ENCODE results near the gene PCF11.

PCF11 gene, protein sequence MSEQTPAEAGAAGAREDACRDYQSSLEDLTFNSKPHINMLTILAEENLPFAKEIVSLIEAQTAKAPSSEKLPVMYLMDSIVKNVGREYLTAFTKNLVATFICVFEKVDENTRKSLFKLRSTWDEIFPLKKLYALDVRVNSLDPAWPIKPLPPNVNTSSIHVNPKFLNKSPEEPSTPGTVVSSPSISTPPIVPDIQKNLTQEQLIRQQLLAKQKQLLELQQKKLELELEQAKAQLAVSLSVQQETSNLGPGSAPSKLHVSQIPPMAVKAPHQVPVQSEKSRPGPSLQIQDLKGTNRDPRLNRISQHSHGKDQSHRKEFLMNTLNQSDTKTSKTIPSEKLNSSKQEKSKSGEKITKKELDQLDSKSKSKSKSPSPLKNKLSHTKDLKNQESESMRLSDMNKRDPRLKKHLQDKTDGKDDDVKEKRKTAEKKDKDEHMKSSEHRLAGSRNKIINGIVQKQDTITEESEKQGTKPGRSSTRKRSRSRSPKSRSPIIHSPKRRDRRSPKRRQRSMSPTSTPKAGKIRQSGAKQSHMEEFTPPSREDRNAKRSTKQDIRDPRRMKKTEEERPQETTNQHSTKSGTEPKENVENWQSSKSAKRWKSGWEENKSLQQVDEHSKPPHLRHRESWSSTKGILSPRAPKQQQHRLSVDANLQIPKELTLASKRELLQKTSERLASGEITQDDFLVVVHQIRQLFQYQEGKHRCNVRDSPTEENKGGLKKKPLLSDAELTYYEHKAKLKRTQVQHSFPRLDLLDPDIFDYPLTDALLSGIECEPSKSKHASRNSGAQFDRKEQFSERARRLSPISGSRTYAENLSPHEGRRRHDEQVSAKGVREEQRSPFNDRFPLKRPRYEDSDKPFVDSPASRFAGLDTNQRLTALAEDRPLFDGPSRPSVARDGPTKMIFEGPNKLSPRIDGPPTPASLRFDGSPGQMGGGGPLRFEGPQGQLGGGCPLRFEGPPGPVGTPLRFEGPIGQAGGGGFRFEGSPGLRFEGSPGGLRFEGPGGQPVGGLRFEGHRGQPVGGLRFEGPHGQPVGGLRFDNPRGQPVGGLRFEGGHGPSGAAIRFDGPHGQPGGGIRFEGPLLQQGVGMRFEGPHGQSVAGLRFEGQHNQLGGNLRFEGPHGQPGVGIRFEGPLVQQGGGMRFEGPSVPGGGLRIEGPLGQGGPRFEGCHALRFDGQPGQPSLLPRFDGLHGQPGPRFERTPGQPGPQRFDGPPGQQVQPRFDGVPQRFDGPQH (N-terminal part only)

DNA sequence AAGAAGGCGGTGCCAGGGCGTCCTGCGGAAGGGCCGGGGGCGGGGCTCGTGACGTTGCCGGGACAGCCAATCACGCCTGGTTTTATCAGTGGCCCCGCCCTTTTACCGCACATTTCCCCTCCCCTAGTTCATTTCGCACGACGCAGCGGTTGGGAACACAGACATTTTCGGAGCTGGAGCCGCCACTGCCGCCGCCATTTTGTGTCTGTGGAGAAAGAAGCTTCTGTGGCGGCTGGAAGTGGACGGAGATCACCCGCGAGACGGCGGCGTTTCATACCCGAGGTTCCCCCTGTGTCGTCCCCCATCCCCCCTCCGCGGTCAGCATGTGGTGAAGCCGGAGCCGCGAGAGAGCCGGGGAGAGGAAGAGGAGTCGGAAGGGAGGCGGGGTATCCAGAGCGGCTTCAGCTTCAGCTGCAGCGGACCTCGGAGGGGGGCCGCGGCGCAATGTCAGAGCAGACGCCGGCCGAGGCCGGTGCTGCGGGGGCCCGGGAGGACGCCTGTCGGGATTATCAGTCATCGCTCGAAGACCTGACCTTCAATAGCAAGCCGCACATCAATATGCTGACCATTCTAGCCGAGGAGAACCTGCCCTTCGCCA lies at the start of gene PCF11:
PCF11 (plus strand) TSS at position 136 of the 598 bp plus-strand sequence; CDS start at position 445, 309 bp downstream.
- no peak for DNase-seq
- H3K9me3 Mint-ChIP-seq, result no peaks in the 10 kb centered on the region
- no peaks in the 10 kb centered on the region for H3K27me3 Mint-ChIP-seq
- peaks cover 36% of the 10 kb centered on the region for H3K4me1 Mint-ChIP-seq (ENCODE audit: low read depth)
- H3K36me3 Mint-ChIP-seq (ENCODE audit: low read depth), result peaks cover 58% of the 10 kb centered on the region
- peak within 1 kb of the TSS; percentile 100 for H3K27ac Mint-ChIP-seq
- peak within 1 kb of the TSS; percentile 100 for H3K4me3 Mint-ChIP-seq

DNA sequence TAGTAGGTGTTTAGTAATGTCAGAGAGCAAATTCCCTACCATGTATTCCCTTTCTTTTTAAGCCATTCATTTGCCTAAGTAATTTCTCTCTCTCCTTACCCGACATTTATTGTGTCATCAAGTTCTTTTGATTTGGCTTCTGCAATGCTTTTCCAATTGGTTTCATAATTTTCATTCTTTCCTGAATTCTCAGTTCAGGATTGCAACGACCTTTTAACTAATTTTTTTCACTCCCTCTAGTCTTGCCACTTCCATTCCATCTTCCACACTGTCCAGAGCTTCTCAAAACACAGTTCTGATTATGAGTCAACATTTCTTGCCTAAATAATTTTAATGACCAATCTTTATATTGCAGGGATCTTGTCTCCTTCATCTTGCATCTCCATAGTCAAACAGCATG lies 44.0 kb upstream of the PCF11 start:
- Mint-ChIP-seq H3K27me3 (no peaks in the 10 kb centered on the region), H3K4me3 (no peak overlapping the region), H3K36me3 (ENCODE audit: low read depth) (no peaks in the 10 kb centered on the region), H3K27ac (no peak overlapping the region), H3K4me1 (ENCODE audit: low read depth) (peaks cover 27% of the 10 kb centered on the region), H3K9me3 (no peaks in the 10 kb centered on the region)
- DNase-seq, result no peak

- Mint-ChIP-seq H3K36me3 (ENCODE audit: low read depth) (no peaks in the 10 kb centered on the region), H3K27ac (no peak overlapping the region), H3K4me1 (ENCODE audit: low read depth) (peaks cover 44% of the 10 kb centered on the region), H3K27me3 (no peaks in the 10 kb centered on the region), H3K9me3 (no peaks in the 10 kb centered on the region), H3K4me3 (no peak overlapping the region)
- no peak for DNase-seq
Observed at GRCh38 chr11:83115026-83115425, 41.9 kb upstream of the PCF11 start.

DNA sequence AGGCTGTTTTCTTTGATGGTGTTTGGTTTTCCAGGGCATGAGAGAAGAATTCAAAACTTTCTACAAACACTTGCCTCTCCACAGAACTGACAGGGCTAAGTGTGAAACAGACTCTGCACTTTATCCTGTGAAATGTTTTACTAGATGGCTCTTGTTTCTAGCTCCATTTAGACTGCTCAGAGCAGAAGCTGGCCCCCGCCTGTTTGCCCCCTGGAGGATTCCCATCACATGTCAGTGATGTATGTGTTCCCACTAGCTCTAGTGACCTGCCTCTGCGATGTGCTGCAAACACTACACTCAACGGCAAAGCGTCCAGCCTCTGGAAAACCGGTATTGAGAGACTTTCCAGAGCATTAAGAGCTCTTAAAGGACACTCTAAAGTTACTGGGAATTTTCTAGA lies 41.4 kb upstream of the PCF11 start:
- Mint-ChIP-seq H3K36me3 (ENCODE audit: low read depth) (no peaks in the 10 kb centered on the region), H3K4me3 (no peak overlapping the region), H3K9me3 (no peaks in the 10 kb centered on the region), H3K27me3 (no peaks in the 10 kb centered on the region), H3K27ac (no peak overlapping the region), H3K4me1 (ENCODE audit: low read depth) (peaks cover 48% of the 10 kb centered on the region)
- DNase-seq, result no peak

- Mint-ChIP-seq H3K36me3 (ENCODE audit: low read depth) (no peaks in the 10 kb centered on the region), H3K27me3 (no peaks in the 10 kb centered on the region), H3K9me3 (no peaks in the 10 kb centered on the region), H3K4me3 (no peak overlapping the region), H3K4me1 (ENCODE audit: low read depth) (peaks cover 54% of the 10 kb centered on the region), H3K27ac (peak overlapping the region; percentile 4)
- no peak for DNase-seq
Observed at GRCh38 chr11:83116015-83116641, 40.8 kb upstream of the PCF11 start.

GRCh38 chr11:83118814-83119213 lies 38.1 kb upstream of the PCF11 start:
- no peaks in the 10 kb centered on the region for H3K36me3 Mint-ChIP-seq (ENCODE audit: low read depth)
- H3K4me3 Mint-ChIP-seq, result no peak overlapping the region
- H3K4me1 Mint-ChIP-seq (ENCODE audit: low read depth), result peaks cover 70% of the 10 kb centered on the region
- no peaks in the 10 kb centered on the region for H3K9me3 Mint-ChIP-seq
- peak overlapping the region; percentile 46 for H3K27ac Mint-ChIP-seq
- DNase-seq, result no peak
- H3K27me3 Mint-ChIP-seq, result no peaks in the 10 kb centered on the region

GRCh38 chr11:83119216-83119615 lies 37.7 kb upstream of the PCF11 start:
- Mint-ChIP-seq H3K9me3 (no peaks in the 10 kb centered on the region), H3K4me1 (ENCODE audit: low read depth) (peaks cover 70% of the 10 kb centered on the region), H3K4me3 (no peak overlapping the region), H3K27ac (no peak overlapping the region), H3K27me3 (no peaks in the 10 kb centered on the region), H3K36me3 (ENCODE audit: low read depth) (no peaks in the 10 kb centered on the region)
- DNase-seq, result no peak

DNA sequence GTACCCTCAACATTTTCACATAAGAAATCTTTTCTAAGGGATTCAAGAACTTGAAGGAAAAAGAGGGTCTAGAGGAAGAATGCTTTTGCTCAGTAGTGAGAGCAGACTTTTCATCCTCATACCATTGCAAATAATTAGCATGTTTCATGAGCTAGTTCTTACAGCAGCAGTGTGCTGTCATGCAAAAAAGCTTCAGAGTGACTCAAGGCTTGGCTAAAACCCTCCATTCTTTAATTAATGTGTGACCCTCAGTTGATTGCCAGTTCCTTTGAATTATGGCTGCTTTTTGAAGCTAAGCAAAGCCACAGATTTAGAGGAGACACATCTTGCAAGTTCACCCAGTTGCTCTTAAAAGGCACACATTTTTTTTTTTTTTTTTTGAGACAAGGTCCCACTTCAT lies 36.6 kb upstream of the PCF11 start:
- Mint-ChIP-seq H3K27ac (peak overlapping the region; percentile 34), H3K4me3 (no peak overlapping the region), H3K4me1 (ENCODE audit: low read depth) (peaks cover 63% of the 10 kb centered on the region)

GRCh38 chr11:83122050-83122449 lies 34.9 kb upstream of the PCF11 start:
- no peaks in the 10 kb centered on the region for H3K36me3 Mint-ChIP-seq (ENCODE audit: low read depth)
- no peaks in the 10 kb centered on the region for H3K27me3 Mint-ChIP-seq
- no peak overlapping the region for H3K4me3 Mint-ChIP-seq
- H3K9me3 Mint-ChIP-seq, result no peaks in the 10 kb centered on the region
- DNase-seq, result no peak
- H3K27ac Mint-ChIP-seq, result no peak overlapping the region
- H3K4me1 Mint-ChIP-seq (ENCODE audit: low read depth), result peaks cover 51% of the 10 kb centered on the region

More for the DNA sequence above, 36.6 kb upstream of the PCF11 start:
- Mint-ChIP-seq H3K9me3 (no peaks in the 10 kb centered on the region), H3K36me3 (ENCODE audit: low read depth) (no peaks in the 10 kb centered on the region), H3K27me3 (no peaks in the 10 kb centered on the region)
- DNase-seq, result no peak

GRCh38 chr11:83122766-83123165 lies 34.2 kb upstream of the PCF11 start:
- Mint-ChIP-seq H3K4me1 (ENCODE audit: low read depth) (peaks cover 44% of the 10 kb centered on the region), H3K9me3 (no peaks in the 10 kb centered on the region), H3K27ac (peak overlapping the region; percentile 44), H3K4me3 (no peak overlapping the region), H3K27me3 (no peaks in the 10 kb centered on the region), H3K36me3 (ENCODE audit: low read depth) (no peaks in the 10 kb centered on the region)
- DNase-seq, result no peak

GRCh38 chr11:83124636-83125424 lies 32.1 kb upstream of the PCF11 start:
- H3K27me3 Mint-ChIP-seq, result no peaks in the 10 kb centered on the region
- H3K4me1 Mint-ChIP-seq (ENCODE audit: low read depth), result peaks cover 28% of the 10 kb centered on the region
- no peaks in the 10 kb centered on the region for H3K36me3 Mint-ChIP-seq (ENCODE audit: low read depth)
- no peak overlapping the region for H3K4me3 Mint-ChIP-seq
- H3K9me3 Mint-ChIP-seq, result no peaks in the 10 kb centered on the region
- DNase-seq, result no peak
- no peak overlapping the region for H3K27ac Mint-ChIP-seq

DNA sequence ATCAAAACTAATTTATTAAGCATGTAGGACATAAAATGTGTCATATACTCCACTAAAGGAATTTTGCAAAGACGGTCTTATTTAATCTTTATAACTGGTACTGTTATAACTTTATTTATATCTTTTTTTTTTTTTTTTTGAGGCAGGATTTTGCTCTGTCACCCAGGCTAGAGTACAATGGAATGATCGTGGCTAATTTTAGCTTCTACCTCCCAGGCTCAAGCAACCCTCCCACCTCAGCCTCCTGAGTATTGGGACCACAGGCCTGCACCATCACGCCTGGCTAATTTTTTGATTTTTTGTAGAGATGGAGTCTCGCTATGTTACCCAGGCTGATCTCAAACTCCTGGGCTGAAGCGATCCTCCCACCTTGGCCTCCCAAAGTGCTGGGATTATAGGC lies 31.4 kb upstream of the PCF11 start:
- no peak overlapping the region for H3K27ac Mint-ChIP-seq
- no peaks in the 10 kb centered on the region for H3K27me3 Mint-ChIP-seq
- no peak for DNase-seq
- H3K4me1 Mint-ChIP-seq (ENCODE audit: low read depth), result peaks cover 21% of the 10 kb centered on the region
- H3K36me3 Mint-ChIP-seq (ENCODE audit: low read depth), result no peaks in the 10 kb centered on the region
- H3K9me3 Mint-ChIP-seq, result no peaks in the 10 kb centered on the region
- no peak overlapping the region for H3K4me3 Mint-ChIP-seq

DNA sequence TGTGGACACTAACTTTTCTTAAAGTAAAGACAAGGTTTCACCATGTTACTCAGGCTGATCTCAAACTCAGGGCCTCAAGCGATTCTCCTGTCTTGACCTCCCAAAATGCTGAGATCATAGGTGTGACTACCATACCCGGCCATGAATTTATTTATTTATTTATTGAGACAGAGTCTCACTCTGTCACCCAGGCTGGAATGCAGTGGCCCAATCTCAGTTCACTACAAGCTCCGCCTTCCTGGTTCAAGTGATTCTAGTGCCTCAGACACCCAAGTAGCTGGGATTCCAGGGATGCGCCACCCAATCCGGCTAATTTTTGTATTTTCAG lies 29.7 kb upstream of the PCF11 start:
- Mint-ChIP-seq H3K27me3 (no peaks in the 10 kb centered on the region), H3K9me3 (no peaks in the 10 kb centered on the region), H3K27ac (no peak overlapping the region), H3K4me1 (ENCODE audit: low read depth) (peaks cover 8% of the 10 kb centered on the region), H3K36me3 (ENCODE audit: low read depth) (no peaks in the 10 kb centered on the region), H3K4me3 (no peak overlapping the region)
- no peak for DNase-seq

All from activated T-cell treated with anti-CD3 and anti-CD28 coated beads, Interleukin-2, amount 50 U/mL, for 24 hours (primary cell).